ENCODE data around the gene TLE2.
"Not testable (repeated sequence)": the region's sequence is repeated elsewhere in the genome, so short reads cannot be mapped to it uniquely, and the experiment has no call there.

The TLE2 gene

GRCh38 chr19:2981898-2982297 is 47.2 kb downstream of the TLE2 start:
- no peak for DNase-seq

- DNase-seq = no peak
These were observed 50.3 kb downstream of the TLE2 start for GRCh38 chr19:2978772-2979171.

DNA sequence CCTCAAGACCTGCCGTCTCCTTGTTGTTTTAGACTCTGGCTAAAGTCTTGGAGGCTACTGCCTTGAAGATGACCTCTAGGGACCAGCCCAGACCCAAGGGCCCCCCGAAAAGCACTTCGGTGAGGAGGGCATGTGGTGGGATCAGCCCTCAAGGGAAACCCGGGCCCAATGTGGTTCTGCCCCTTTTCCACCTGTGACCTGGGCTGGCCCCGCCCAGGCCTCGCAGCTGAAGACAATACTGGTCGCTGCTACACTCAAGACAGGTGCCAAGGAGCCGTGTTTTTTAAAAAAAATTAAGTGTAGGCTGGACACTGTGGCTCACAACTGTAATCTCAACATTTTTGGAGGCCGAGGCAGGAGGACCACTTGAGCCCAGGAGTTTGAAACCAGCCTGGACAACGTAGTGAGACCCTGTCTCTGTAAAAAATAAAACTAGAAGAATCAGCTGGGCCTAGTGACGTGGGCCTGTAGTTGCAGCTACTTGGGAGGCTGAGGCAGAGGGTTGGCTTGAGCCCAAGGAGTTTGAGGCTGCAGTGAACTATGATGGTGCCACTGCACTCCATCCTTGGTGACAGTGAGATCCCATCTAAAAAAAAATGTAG is 50.8 kb downstream of the TLE2 start:
- no peak for DNase-seq

- no peak for DNase-seq
These were observed 51.3 kb downstream of the TLE2 start for GRCh38 chr19:2977746-2978138.

DNA sequence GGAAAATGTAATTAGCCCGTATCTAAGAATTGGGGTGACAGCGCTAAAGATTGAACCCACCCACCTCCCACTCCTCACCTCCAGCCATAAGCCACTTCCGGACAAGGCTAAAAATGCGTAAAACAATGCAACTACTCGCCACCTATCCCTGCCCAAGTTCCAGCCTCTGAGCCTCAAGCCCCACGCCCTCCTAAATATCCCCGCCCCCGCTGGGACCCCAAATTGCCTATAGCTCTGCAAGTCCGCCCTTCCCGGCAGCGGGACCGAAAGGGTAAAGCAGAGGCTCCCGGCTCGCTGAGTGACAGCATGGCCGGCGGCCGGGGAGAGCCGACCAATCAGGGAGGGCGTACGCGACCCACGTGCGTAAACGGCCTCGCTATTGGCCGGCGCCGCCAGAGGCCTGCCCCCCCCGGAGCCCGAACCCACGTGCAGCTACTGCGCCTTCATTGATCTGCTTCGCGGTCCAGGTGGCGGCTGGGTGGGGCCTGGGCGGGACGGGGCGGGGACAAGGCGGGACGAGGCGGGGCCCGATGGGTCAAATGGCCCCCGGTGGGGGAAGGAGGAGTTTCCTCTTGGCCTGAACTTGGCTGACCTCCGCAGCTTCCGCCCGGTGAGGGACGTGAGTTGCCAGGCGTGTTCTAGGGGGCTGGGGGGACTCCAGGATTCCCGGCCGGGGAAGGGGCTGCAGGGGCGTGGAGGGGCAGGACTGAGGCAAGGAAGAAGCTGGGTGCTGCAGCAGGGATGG is 51.9 kb downstream of the TLE2 start, which contains the start of gene TLE6:
Gene TLE6, plus strand, starts transcription at position 564 of the 745 bp plus-strand sequence. CDS start 670 bp downstream, outside the sequence.
- DNase-seq = peak; percentile 93 to 95

DNA sequence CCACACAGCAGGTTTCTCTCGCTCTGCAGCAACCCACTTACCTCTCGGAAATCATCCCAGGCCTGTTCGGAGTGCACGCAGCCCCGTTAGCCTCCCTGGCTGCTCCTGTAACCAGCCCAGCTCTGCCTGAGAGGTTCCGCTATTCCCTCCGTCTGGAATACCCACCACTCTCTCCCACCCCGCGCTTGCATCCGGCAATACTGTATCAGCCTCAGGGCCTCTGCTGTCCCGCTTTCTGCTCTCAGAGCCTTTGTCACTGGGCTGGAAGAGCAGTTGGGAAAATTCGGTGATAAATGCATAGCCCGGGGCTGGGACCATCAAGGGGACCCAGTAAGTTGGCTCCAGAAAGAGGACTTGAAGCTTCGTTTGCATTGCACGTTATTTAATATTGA is 52.5 kb downstream of the TLE2 start:
- no peak for DNase-seq

DNA sequence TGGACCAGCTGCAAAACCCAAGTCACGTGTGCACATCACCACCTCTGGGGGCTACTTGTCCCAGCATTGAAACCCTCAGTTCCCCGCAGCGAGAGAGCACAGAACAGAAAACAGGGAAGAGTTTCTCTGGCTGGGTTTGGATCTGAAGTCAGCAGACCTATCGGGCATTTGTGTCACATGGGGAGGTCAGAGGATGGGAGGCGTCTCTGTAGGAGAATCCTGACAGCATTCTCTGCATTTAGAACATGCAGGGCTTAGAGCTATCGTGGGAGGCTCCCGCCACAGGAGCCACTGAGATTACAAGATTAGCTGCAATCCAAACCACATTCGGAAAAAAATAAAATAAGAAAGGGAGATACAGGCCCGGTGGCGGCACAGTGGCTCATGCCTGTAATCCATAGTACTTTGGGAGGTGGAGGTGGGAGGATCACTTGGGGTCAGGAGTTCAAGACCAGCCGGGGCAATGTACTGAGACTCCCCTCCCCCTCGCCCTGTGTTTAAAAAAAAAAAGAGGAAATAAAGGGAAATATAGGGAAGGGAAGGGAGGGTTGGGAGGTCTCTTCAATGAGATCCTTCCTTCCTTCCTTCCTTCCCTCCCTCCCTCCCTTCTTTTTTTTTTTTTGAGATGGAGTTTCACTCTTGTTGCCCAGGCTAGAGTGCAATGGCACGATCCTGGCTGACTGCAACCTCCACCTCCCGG is 54.6 kb downstream of the TLE2 start:
- no peak for DNase-seq

GRCh38 chr19:2973229-2973628 is 55.9 kb downstream of the TLE2 start:
- no peak for DNase-seq

GRCh38 chr19:2970201-2970835 is 58.8 kb downstream of the TLE2 start:
- no peak for DNase-seq

DNA sequence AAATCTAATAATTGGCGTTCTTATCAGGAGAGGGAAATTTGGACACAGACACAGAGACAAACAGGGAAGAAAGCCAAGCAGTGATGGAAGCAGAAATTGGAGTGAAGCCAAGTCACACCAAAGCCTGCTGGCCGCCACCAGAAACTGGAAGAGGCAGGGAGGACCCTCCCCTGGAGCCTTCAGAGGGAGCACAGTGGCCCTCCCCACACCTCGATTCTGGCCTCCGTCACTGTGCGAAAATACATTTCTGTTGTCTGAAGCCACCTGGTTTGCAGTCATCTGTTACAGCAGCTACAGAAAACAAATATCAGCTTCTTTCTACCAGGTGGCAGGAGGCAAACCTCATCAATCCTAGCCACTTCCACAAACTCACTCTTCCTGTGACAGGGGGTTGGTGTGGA is 60.0 kb downstream of the TLE2 start:
- DNase-seq = peak; percentile 96

- DNase-seq = no peak
These were observed 61.1 kb downstream of the TLE2 start for GRCh38 chr19:2967972-2968371.

DNA sequence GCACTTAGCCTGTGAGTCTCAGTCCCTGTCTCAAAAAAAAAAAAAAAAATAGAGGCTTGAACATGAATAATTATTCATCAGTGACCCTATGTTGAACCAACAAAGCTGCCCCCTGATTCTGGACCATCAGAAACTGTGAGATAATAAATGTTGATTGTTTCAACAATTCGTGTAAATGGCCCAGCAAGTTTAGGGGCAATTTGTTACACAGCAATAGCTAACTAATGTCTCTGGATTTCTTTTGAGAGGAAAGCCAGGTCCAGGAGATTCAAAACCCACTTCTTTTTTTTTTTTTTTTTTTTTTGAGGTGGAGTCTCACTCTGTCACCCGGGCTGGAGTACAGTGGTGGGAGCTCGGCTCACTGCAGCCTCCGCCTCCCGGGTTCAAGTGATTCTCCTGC is 64.2 kb downstream of the TLE2 start:
- DNase-seq = no peak

- DNase-seq = not testable (repeated sequence)
These were observed 65.4 kb downstream of the TLE2 start for GRCh38 chr19:2963631-2964030.

GRCh38 chr19:2963122-2963521 is 66.0 kb downstream of the TLE2 start:
- DNase-seq = no peak

DNA sequence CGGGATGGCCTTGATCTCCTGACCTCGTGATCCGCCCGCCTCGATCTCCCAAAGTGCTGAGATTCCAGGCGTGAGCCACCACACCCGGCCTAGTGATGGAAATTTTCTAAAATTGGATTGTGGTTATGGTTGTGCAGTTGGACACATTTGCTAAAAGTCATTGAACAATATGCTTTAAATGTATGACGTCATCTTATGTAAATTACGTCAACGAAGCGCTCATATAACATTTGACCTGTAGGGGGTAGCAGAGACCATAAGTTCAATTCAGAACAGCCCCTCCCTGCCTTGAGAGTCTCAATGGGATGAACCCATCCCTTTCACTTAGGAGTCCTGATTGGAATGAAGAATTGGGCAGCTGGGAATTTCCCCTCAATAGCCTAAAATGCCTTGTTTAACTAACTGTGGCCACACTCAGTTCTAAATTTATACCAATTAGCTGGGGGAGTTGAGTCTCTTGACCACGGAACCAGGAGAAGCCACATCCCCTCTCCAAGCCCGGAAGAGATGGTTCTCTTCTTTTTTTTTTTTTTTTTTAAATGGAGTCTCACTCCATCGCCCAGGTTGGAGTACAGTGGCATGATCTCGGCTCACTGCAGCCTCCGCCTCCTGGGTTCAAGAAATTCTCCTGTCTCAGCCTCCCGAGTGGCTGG is 66.9 kb downstream of the TLE2 start:
- peak; percentile 58 to 70 for DNase-seq

DNA sequence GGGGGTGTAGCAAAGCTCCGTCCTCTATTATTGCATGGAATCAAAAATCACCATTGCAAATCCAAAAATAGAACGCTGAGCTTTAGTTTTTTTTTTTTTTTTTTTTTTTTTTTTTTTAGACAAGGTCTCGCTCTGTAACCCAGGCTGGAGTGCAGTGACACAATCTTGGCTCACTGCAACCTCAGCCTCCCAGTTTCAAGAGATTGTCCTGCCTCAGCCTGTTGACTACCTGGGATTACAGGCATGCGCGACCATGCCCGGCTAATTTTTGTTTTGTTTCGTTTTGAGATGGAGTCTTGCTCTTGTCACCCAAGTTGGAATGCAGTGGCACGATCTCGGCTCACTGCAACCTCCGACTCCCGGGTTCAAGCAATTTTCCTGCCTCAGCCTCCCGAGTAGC is 69.0 kb downstream of the TLE2 start:
- DNase-seq = no peak

DNA sequence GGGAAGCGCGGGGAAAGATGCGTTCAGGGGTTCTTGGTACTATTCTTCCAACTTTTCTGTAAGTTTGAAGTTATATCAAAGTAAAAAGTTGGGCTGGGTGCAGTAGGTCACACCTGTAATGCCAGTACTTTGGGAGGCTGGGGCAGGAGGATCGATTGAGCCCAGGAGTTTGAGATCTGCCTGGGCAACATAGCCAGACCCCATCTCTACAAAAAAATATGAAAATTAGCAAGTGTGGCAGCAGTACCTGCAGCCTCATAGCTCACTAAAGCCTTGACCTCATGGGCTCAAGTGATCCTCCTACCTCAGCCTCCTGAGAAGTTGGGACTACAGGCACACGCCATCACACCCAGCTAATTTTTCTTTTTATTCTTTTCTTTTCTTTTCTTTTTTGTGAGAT is 71.9 kb downstream of the TLE2 start:
- no peak for DNase-seq

- no peak for DNase-seq
These were observed 76.1 kb downstream of the TLE2 start for GRCh38 chr19:2952953-2953481.

DNA sequence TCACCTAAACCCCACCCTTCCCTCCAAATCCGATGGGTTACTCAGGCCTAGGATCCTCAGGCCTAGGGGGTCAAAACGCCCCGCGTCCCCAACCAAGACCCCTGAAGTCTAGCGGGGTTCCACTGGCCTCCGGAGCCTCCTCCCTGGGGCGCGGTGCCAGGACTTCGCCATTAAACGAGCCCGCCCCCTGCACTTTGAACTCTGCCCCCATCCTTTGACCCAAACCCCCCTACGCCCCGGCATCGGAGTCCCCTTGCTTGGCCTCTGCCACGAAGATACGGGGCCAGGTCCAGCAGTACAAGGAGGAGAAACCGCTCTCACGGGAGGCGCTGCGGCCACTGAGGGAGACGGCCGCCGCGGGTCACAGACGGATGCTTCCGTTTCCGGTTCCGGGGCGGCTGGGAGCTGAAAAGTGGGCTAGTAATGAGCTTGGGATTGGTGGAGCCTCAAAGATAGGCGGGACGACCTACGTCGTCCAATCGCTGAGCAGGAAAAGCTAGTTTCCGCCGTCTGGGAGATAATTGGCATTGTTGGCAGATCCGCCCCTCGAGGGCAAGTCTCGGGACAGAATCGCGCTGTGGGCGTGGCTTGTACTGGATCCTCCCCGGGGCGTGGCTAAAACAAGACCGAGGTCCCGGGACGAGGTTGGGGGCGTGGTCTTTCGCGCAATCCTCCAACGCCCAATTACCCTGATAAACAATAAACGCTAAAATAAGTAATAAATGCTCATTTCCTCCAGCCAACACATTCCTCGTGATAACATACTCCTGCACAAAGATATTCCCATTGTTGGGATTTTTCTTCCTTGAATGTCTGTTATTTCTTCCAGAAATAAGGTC is 78.6 kb downstream of the TLE2 start:
- DNase-seq = peak; percentile 98

DNA sequence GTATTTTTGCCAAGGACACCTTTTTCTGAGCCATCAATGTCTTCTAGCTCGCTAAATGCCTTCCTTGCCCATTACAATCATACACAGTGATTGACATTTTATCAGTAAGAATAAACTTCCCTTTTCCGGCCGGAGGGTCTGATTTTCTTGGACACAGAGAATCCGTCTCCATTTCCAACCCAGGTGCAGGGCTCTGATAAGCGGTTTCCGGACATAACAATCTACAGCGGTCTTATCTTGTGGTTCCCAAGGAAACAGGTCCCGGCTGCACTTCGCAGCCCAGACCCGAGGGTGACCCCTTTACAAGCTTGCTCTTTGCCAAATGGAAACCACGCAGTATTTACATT is 79.2 kb downstream of the TLE2 start:
- DNase-seq = no peak
